NB4 (cell line): Measurements from ENCODE around the gene ACOX2.

Experiments used
- DNase-seq: peaks from one replicate; pipeline ENCODE4 v3.0.0; 2010; ENCODE audit warnings: low read depth
- H3K4me3 ChIP-seq: one replicate; pipeline ENCODE4 v1.5.1; 2011; ENCODE audit warnings: mild to moderate bottlenecking, low read depth, low read length, moderate library complexity
- MYC ChIP-seq: IDR thresholded peaks from 2 replicates; pipeline ENCODE4 v1.6.1; 2011; ENCODE audit warnings: low read depth, low read length
- POLR2A ChIP-seq: IDR thresholded peaks from 2 replicates; pipeline ENCODE4 v1.6.1; 2011; ENCODE audit warnings: mild to moderate bottlenecking; ENCODE audit not compliant: insufficient read length; ENCODE audit errors: extremely low read depth
- TF ChIP-seq, protein P1 (sequence below): IDR thresholded peaks from one replicate; pipeline ENCODE4 v1.5.1; 2012; ENCODE audit warnings: low read depth, low read length
- TF ChIP-seq, protein P2 (sequence below): IDR thresholded peaks from 2 replicates; pipeline ENCODE4 v1.6.1; 2011; ENCODE audit warnings: low read depth, low read length

Gene ACOX2

DNA sequence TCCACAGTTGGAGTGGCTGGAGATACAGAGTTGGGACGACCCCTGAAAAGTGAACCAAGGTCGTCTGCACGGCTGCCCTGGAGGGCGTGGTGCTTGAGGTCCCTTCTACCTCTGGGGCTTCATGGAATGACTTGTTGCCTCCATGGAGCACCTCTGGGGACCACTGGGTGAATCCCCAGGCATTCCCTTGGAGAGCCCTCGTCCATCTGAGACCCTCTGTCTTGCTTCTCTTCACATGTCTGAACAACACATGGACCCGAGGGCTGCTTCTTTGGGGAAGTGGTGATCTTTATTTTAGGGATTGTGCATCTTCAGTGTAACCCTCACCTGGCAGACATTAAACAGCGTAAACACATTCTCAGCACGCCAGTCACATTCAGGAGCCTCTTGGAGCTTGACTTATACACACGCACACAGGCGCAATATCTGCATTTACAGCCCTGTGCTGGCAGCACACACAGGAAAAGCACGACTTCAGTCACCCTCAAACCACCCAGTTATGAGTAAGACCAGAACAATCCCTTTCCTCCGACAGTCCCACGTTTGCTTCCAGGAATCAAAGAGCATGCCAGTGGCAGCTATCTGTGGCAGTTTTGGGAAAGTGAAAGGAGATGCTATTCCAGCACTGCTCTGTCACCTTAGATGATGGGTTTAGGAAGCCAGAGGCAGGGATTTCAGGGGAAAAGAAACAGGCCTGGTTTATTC, 27.6 kb upstream of the ACOX2 start:
- TF ChIP-seq, protein P1, sequence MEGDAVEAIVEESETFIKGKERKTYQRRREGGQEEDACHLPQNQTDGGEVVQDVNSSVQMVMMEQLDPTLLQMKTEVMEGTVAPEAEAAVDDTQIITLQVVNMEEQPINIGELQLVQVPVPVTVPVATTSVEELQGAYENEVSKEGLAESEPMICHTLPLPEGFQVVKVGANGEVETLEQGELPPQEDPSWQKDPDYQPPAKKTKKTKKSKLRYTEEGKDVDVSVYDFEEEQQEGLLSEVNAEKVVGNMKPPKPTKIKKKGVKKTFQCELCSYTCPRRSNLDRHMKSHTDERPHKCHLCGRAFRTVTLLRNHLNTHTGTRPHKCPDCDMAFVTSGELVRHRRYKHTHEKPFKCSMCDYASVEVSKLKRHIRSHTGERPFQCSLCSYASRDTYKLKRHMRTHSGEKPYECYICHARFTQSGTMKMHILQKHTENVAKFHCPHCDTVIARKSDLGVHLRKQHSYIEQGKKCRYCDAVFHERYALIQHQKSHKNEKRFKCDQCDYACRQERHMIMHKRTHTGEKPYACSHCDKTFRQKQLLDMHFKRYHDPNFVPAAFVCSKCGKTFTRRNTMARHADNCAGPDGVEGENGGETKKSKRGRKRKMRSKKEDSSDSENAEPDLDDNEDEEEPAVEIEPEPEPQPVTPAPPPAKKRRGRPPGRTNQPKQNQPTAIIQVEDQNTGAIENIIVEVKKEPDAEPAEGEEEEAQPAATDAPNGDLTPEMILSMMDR: no peak
- TF ChIP-seq, protein P2, sequence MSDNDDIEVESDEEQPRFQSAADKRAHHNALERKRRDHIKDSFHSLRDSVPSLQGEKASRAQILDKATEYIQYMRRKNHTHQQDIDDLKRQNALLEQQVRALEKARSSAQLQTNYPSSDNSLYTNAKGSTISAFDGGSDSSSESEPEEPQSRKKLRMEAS: no peak
- TF ChIP-seq MYC: no peak
- no peak for TF ChIP-seq POLR2A
- DNase-seq: no peak
- no peak overlapping the region for H3K4me3 ChIP-seq

DNA sequence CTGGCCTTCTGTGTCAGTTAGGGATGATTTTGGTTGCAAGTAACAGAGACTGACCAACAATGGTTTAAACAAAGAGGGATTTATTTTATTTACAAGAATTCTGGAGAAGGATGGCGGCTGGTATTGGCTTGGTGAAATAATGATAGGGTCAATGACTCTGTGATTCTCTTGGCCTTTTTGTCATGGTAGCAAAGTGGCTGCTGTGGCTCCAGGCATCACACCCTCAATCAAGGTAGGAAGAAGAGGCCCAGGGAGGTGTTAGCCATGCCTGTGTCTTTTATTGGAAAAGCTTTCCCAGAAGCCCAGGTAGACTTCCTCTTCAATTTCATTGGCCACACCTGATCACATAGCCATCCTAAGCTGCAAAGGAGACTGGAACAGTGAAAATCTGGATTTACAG, 27.1 kb upstream of the ACOX2 start:
- TF ChIP-seq POLR2A (no peak), MYC (no peak)
- TF ChIP-seq, protein P1: no peak
- TF ChIP-seq, protein P2: no peak
- no peak for DNase-seq
- no peak overlapping the region for H3K4me3 ChIP-seq

DNA sequence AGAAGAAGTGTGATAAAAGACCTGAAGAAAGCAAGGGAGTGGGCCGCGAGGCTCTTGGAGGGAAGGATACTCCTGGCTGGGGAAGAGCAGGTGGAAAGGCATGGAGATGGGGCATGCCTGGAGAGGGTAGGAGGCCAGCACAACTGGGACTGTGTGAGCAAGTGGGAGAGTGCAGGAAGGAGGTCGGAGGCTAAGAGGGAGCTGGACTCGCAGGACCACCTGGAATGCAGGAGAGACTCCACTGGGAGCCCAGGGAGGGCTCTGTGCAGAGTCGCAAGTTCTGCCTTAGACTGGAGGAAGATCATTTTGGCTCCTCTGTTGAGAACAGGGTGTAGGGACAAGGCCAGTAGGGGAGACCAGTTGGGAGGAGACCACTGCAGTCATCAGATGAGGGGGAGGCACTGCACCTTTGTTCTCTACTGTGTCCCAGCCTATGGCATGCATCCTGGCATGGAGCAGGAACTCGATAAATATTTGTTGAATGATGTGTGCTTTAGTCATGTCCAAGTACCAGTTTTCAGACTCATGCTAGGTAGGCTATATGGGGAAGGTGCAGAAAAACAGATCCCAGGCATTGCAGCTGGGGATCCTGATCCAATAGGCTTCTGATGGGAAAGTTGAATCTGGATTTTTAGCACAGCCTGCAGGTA, 26.5 kb upstream of the ACOX2 start:
- DNase-seq: no peak
- H3K4me3 ChIP-seq: no peak overlapping the region
- TF ChIP-seq POLR2A: no peak
- TF ChIP-seq, protein P2: no peak
- no peak for TF ChIP-seq MYC
- TF ChIP-seq, protein P1: no peak

DNA sequence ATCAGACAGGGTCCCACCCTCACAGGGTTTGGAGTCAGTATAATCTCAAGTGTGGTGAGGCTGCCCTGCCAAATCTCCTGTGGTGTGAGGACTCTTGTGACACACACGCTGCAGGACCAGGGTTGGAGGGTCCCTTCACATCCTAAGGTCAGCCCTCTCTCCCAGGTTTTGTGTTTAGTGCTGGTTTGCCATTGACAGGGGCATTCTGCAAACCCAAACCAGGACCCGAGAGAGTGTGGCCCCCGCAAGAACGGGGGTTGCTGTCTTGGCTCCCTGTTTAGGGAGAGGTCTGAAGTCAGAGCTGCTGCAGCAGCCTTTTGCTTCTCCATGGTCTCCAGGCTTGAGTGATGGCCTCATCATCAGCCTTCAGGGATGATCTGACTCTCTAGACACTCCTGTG, 25.5 kb upstream of the ACOX2 start:
- H3K4me3 ChIP-seq: no peak overlapping the region
- DNase-seq: no peak
- TF ChIP-seq POLR2A (no peak), MYC (no peak)
- TF ChIP-seq, protein P2: no peak
- TF ChIP-seq, protein P1: no peak

DNA sequence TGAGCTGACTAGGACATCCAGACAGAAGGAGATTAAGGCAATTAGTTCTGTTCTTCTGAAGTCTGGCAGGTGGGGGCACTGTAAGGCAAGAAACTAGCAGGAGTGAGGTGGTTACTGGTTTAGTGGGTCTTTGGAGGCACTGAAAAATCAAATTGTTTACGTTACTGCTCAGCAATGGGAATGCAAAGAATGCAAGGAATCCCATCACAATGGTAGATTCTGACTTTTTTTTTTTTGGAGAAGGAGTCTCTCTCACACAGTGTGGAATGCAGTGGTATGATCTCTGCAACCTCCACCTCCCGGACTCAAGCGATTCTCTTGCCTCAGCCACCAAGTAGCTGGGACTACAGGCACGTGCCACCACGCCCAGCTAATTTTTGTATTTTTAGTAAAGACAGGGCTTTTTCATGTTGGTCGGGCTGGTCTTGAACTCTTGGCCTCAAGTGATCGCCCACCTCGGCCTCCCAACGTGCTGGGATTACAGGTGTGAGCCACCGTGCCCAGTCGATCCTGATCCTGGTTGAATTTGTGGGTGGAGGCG, 23.9 kb upstream of the ACOX2 start:
- no peak overlapping the region for H3K4me3 ChIP-seq
- peak; percentile 42 for DNase-seq
- TF ChIP-seq, protein P1: peak; percentile 16
- no peak for TF ChIP-seq POLR2A
